Measurements from ENCODE around the gene ETV1. TPM values are rescaled to one million over a fixed set of nuclear protein-coding genes. Genes with fewer than 3 reads are reported as not detected.
A peak's percentile ranks its signal among the peaks of the same experiment; 100 is the strongest.
"Not testable (repeated sequence)": the region's sequence is repeated elsewhere in the genome, so short reads cannot be mapped to it uniquely, and the experiment has no call there.

The ETV1 gene
- total RNA-seq, 4 donors from 2014 or later = 0.41 to 2.0 (median 0.83) TPM

GRCh38 chr7:13933091-13933490 is 56.4 kb downstream of the ETV1 start:
- no peak for ATAC-seq
- Histone ChIP-seq H3K27me3 (no peaks in the 10 kb centered on the region), H3K36me3 (no peaks in the 10 kb centered on the region), H3K4me1 (no peaks in the 10 kb centered on the region), H3K27ac (no peak overlapping the region), H3K4me3 (no peak overlapping the region), H3K9me3 (no peaks in the 10 kb centered on the region)
- TF ChIP-seq POLR2A (IDR thresholded peaks at IDR 0.05) = no peak
- TF ChIP-seq, protein P1, sequence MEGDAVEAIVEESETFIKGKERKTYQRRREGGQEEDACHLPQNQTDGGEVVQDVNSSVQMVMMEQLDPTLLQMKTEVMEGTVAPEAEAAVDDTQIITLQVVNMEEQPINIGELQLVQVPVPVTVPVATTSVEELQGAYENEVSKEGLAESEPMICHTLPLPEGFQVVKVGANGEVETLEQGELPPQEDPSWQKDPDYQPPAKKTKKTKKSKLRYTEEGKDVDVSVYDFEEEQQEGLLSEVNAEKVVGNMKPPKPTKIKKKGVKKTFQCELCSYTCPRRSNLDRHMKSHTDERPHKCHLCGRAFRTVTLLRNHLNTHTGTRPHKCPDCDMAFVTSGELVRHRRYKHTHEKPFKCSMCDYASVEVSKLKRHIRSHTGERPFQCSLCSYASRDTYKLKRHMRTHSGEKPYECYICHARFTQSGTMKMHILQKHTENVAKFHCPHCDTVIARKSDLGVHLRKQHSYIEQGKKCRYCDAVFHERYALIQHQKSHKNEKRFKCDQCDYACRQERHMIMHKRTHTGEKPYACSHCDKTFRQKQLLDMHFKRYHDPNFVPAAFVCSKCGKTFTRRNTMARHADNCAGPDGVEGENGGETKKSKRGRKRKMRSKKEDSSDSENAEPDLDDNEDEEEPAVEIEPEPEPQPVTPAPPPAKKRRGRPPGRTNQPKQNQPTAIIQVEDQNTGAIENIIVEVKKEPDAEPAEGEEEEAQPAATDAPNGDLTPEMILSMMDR (IDR thresholded peaks at IDR 0.05 in 4 of 5, conservative IDR thresholded peaks at IDR 0.05 in 1 of 5) = no peak
- no peak for DNase-seq
- in situ Hi-C loops (cut with MboI; ENCODE audit: low sequenced_read_pairs in 4 of 4) = no loop called here
- intact Hi-C loops (cut with DNase I; ENCODE audit: low total_unique reads) = no loop called here

DNA sequence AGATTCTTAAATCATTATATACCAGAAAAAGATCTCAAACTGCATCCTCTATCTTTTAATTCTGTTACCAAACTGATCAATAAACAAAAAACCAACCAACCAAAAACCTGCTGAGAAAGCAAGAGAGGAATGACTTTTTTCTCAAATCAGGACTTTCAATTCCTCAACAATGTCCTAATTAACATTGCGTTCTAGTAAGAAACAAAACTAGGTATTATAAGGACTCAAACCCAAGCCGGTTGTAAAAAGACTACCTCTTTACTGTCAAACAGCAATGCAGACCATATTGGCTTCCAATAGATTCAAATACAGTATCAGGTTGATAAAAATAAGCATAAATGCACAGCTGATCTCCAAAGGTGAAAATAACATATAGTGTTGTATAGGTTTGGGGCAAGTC is 57.3 kb downstream of the ETV1 start:
- TF ChIP-seq, protein P1 (IDR thresholded peaks at IDR 0.05 in 4 of 5, conservative IDR thresholded peaks at IDR 0.05 in 1 of 5) = no peak
- no peak for TF ChIP-seq POLR2A (IDR thresholded peaks at IDR 0.05)
- in situ Hi-C loops (cut with MboI; ENCODE audit: low sequenced_read_pairs in 4 of 4) = no loop called here
- no peaks in the 10 kb centered on the region for H3K27me3 ChIP-seq
- intact Hi-C loops (cut with DNase I; ENCODE audit: low total_unique reads) = no loop called here
- H3K4me3 ChIP-seq = no peak overlapping the region
- no peaks in the 10 kb centered on the region for H3K36me3 ChIP-seq
- no peak overlapping the region for H3K27ac ChIP-seq
- ATAC-seq = no peak
- no peaks in the 10 kb centered on the region for H3K9me3 ChIP-seq
- H3K4me1 ChIP-seq = no peaks in the 10 kb centered on the region
- no peak for DNase-seq

GRCh38 chr7:13921062-13921461 is 68.4 kb downstream of the ETV1 start:
- intact Hi-C loops (cut with DNase I; ENCODE audit: low total_unique reads) (no loop called here), in situ Hi-C loops (cut with MboI; ENCODE audit: low sequenced_read_pairs in 4 of 4) (no loop called here)
- DNase-seq = no peak
- TF ChIP-seq, protein P1 (IDR thresholded peaks at IDR 0.05 in 4 of 5, conservative IDR thresholded peaks at IDR 0.05 in 1 of 5) = no peak
- TF ChIP-seq POLR2A (IDR thresholded peaks at IDR 0.05) = no peak
- H3K4me1 ChIP-seq = peaks cover 0 to 7% of the 10 kb centered on the region in 2 donors
- no peak overlapping the region for H3K27ac ChIP-seq
- H3K27me3 ChIP-seq = no peaks in the 10 kb centered on the region
- no peak overlapping the region for H3K4me3 ChIP-seq
- H3K9me3 ChIP-seq = no peaks in the 10 kb centered on the region
- no peaks in the 10 kb centered on the region for H3K36me3 ChIP-seq
- ATAC-seq = no peak

DNA sequence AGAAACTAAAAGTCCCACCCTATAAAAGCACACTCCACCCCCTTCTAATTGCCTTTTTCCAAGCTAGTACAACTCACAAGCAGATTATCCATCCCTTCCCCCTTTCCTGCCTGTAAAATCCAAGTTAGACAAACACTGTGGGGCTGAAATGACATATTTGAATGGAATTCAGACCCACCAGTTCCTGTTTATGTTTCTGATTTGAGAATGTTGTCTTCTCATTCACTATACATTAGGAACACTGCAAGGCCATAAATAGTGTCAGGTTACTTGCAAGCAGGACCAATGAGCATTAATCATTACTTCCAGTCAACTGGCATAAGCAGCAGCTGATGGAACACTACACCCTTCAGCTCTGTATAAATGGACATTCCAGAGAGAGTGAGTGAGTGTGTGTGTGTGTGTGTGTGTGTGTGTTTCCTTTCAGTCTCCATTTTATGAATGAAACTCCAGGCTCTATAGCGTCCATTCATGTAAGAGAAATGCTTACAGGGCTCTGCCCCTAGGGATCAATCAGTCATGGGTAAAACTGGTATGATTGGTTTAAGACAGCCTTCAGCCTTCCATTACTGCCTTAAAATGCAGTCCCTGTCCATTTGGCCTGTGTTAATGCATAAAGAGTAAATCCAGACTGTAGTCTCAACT is 69.3 kb downstream of the ETV1 start:
- Histone ChIP-seq H3K4me3 (no peak overlapping the region), H3K27me3 (no peaks in the 10 kb centered on the region), H3K4me1 (peaks cover 0 to 7% of the 10 kb centered on the region in 2 donors), H3K9me3 (no peaks in the 10 kb centered on the region), H3K36me3 (no peaks in the 10 kb centered on the region), H3K27ac (peak overlapping the region in 1 of 4 donors; percentile 25)
- no peak for DNase-seq
- no peak for TF ChIP-seq POLR2A (IDR thresholded peaks at IDR 0.05)
- TF ChIP-seq, protein P1 (IDR thresholded peaks at IDR 0.05 in 4 of 5, conservative IDR thresholded peaks at IDR 0.05 in 1 of 5) = no peak
- in situ Hi-C loops (cut with MboI; ENCODE audit: low sequenced_read_pairs in 4 of 4) (no loop called here), intact Hi-C loops (cut with DNase I; ENCODE audit: low total_unique reads) (no loop called here)
- ATAC-seq = peak; percentile 21 to 62

GRCh38 chr7:13918333-13918732 is 71.1 kb downstream of the ETV1 start:
- H3K4me1 ChIP-seq; in situ Hi-C loops (cut with MboI; ENCODE audit: low sequenced_read_pairs in 4 of 4); H3K27ac ChIP-seq; ATAC-seq; H3K27me3 ChIP-seq; H3K9me3 ChIP-seq; DNase-seq; intact Hi-C loops (cut with DNase I; ENCODE audit: low total_unique reads); H3K4me3 ChIP-seq; H3K36me3 ChIP-seq: not testable (repeated sequence)

DNA sequence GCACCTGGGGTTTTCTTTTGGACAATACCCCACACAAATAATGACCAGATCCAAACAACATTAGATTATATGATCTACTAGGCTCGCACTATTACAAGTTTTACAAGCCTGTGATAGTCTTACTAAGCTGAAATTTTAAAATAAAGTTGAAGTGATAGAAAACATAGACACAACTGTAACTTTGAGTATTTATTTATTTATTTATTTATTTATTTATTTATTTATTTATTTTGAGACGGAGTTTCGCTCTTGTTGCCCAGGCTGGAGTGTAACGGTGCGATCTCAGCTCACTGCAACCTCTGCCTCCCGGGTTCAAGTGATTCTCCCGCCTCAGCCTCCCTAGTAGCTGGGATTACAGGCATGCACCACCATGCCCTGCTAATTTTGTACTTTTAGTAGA is 72.4 kb downstream of the ETV1 start:
- H3K36me3 ChIP-seq; ATAC-seq; H3K27me3 ChIP-seq; in situ Hi-C loops (cut with MboI; ENCODE audit: low sequenced_read_pairs in 4 of 4); H3K4me3 ChIP-seq; H3K4me1 ChIP-seq; intact Hi-C loops (cut with DNase I; ENCODE audit: low total_unique reads); H3K27ac ChIP-seq; H3K9me3 ChIP-seq; DNase-seq: not testable (repeated sequence)

Data from gastrocnemius medialis (tissue), 4 donors.